Activated naive CD8-positive, alpha-beta T cell treated with anti-CD3 and anti-CD28 coated beads, Interleukin-2, amount 10 ng/mL, durations not matched to agents 7 days and 5 days (primary cell): ENCODE data around the gene SLC22A23. TPM values are rescaled to one million over a fixed set of nuclear protein-coding genes. Genes with fewer than 3 reads are reported as not detected.

Experiments
- ATAC-seq: fragments of 150-1000 bp; cut with Tn5 transposase; one replicate; pipeline ENCODE4 v1.10.0; 2021; ENCODE audit warnings: low read depth, moderate library complexity
- POLR2A ChIA-PET: fragments of 350-600 bp; sonication (Branson Sonifier 250); formaldehyde crosslinking; loops from one replicate; lab custom pipeline; 2021; ENCODE audit warnings: antibody characterized with exemption; lab: Charles Lee
- DNase-seq: peaks from one replicate; pipeline ENCODE4 v3.0.0; 2021
- H3K27ac Mint-ChIP-seq: one replicate; pipeline ENCODE4 v1.8.0; 2022; ENCODE audit warnings: mild to moderate bottlenecking, mixed read lengths
- H3K27me3 Mint-ChIP-seq: one replicate; pipeline ENCODE4 v1.8.0; 2022; ENCODE audit warnings: mild to moderate bottlenecking, moderate library complexity, mixed read lengths
- H3K36me3 Mint-ChIP-seq: one replicate; pipeline ENCODE4 v1.8.0; 2021; ENCODE audit warnings: mild to moderate bottlenecking, mixed read lengths
- H3K4me1 Mint-ChIP-seq: one replicate; pipeline ENCODE4 v1.8.0; 2021; ENCODE audit warnings: mixed read lengths
- H3K4me3 Mint-ChIP-seq: one replicate; pipeline ENCODE4 v1.8.0; 2022; ENCODE audit warnings: mild to moderate bottlenecking, moderate library complexity, mixed read lengths
- H3K9me3 Mint-ChIP-seq: one replicate; pipeline ENCODE4 v1.8.0; 2021; ENCODE audit warnings: mixed read lengths
- total RNA-seq, 2 experiments: library from RNA; stranded (reverse); gene quantifications; one replicate each; pipeline ENCODE4 v1.2.3, GENCODE V29; 2021

SLC22A23 gene, protein sequence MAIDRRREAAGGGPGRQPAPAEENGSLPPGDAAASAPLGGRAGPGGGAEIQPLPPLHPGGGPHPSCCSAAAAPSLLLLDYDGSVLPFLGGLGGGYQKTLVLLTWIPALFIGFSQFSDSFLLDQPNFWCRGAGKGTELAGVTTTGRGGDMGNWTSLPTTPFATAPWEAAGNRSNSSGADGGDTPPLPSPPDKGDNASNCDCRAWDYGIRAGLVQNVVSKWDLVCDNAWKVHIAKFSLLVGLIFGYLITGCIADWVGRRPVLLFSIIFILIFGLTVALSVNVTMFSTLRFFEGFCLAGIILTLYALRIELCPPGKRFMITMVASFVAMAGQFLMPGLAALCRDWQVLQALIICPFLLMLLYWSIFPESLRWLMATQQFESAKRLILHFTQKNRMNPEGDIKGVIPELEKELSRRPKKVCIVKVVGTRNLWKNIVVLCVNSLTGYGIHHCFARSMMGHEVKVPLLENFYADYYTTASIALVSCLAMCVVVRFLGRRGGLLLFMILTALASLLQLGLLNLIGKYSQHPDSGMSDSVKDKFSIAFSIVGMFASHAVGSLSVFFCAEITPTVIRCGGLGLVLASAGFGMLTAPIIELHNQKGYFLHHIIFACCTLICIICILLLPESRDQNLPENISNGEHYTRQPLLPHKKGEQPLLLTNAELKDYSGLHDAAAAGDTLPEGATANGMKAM
- total RNA-seq: 1 to 10 TPM in 1 of 2 experiments, under 1 TPM in 1; 0.82 to 1.2 TPM

DNA sequence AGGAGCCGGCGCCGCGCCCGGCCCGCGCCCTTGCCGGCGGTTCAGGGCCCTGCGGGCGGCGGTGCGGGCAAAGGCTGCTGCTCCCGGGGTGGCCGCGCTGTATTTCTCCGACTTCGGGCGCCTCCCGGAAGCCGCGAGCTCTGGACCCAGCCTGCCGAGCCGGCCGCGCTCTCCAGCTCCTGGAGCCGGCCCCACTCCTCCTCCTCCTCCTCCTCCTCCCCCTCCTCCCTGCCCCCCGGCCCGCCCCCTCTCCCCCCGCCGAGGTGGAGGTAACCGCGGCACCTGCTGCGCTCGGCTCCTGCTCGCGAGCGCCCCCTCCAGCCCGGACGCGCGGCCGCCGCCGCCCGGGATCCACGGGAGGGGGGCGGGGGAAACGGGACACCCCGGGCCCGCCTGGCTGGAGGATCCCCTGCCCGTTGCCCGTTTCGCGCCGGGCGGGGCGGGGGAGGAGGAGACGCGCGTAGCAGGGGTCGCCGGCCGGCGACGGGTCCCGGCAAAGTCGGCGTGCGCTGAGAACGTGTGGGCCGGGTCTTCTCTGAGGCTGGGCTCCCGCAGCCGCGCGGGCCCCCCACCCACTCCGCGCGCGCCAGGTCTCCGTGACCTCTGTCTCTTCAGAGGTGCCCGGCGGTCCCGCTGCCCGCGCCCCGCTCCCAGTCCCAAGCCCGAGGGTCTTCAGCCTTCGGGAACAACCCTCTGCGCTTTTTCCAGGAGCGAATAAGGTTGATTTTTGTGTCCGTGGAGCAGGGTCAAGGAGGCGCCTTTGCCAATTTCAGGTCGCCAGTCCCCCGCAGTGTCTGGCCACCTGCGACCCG is at the start of gene SLC22A23:
SLC22A23 (minus strand) TSS at position 153 of the 812 bp plus-strand sequence. CDS start 491 bp downstream, outside the sequence.
- H3K27ac Mint-ChIP-seq: no peak within 1 kb of the TSS
- H3K36me3 Mint-ChIP-seq: no peaks in the 10 kb centered on the region
- peak; percentile 78 for DNase-seq
- peak; percentile 80 for ATAC-seq
- peak within 1 kb of the TSS; percentile 69 for H3K4me3 Mint-ChIP-seq
- H3K4me1 Mint-ChIP-seq: peaks cover 4% of the 10 kb centered on the region
- POLR2A ChIA-PET: no interaction called here
- H3K27me3 Mint-ChIP-seq: peaks cover 44% of the 10 kb centered on the region
- no peaks in the 10 kb centered on the region for H3K9me3 Mint-ChIP-seq

- Mint-ChIP-seq H3K36me3 (no peaks in the 10 kb centered on the region), H3K4me3 (no peak overlapping the region), H3K27ac (no peak overlapping the region), H3K9me3 (no peaks in the 10 kb centered on the region), H3K4me1 (no peaks in the 10 kb centered on the region), H3K27me3 (peaks cover 23% of the 10 kb centered on the region)
- no peak for ATAC-seq
- no peak for DNase-seq
- POLR2A ChIA-PET: no interaction called here
These were observed 49.4 kb upstream of the SLC22A23 start for GRCh38 chr6:3506200-3506599.

DNA sequence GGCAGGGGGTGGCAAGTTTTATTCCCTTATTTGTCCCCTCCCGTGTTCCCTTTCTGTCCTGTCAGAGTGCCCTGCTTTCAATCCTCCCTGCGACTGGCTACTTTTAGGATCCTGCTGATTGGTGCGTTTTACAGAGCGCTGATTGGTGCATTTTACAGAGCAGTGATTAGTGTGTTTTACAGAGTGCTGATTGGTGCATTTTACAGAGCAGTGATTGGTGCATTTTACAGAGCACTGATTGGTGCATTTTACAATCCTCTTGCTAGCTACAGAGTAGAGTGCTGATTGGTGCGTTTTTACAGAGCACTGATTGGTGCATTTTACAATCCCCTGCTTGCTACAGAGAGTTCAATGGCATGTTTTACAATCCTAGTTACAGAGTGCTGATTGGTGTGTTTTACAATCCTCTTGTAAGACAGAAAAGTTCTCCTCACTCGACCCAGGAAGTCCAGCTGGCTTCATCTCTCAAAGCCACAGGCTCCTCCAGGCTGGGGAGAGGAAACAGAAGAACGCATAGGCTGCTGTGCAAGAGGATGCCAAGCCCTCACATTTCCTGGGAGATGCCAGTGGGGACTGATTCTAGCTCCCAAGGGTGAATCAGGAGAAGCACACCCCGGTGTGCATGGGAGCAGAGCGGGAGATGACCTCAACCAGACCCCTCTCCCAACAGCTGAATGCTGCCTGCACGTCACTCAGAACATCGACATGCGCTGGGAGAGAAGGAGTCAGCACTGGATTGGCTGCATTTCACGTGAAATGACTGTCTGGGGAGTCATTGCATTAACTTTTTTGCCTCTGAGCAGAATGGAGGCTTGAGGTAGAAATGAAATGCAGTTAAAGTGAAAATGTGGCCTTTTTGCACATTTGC is 48.3 kb upstream of the SLC22A23 start:
- Mint-ChIP-seq H3K4me3 (no peak overlapping the region), H3K27ac (no peak overlapping the region), H3K4me1 (no peaks in the 10 kb centered on the region), H3K27me3 (peaks cover 21% of the 10 kb centered on the region), H3K36me3 (no peaks in the 10 kb centered on the region), H3K9me3 (no peaks in the 10 kb centered on the region)
- DNase-seq (no peak), ATAC-seq (no peak)
- POLR2A ChIA-PET: no interaction called here

DNA sequence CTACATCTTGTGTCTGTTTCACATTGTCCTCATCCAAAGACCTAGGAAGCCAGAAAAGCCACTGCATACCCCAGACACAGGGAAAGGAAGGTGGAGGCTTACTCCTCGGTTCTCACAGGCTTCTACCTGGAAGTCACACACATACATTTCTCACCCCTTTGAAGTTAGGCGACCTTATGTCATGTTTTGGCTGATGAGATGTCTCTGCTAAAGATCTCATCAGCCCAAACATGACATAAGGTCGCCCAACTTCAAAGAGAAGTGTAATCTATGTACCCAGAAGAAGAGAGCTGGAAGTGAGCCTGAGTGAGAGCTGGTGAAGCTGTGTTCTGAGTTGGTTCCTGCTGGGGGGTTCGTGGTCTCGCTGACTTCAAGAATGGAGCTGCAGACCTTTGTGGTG is 47.5 kb upstream of the SLC22A23 start:
- H3K9me3 Mint-ChIP-seq: no peaks in the 10 kb centered on the region
- POLR2A ChIA-PET: no interaction called here
- ATAC-seq (no peak), DNase-seq (no peak)
- peaks cover 18% of the 10 kb centered on the region for H3K27me3 Mint-ChIP-seq
- H3K4me3 Mint-ChIP-seq: no peak overlapping the region
- no peaks in the 10 kb centered on the region for H3K4me1 Mint-ChIP-seq
- H3K27ac Mint-ChIP-seq: no peak overlapping the region
- H3K36me3 Mint-ChIP-seq: no peaks in the 10 kb centered on the region

DNA sequence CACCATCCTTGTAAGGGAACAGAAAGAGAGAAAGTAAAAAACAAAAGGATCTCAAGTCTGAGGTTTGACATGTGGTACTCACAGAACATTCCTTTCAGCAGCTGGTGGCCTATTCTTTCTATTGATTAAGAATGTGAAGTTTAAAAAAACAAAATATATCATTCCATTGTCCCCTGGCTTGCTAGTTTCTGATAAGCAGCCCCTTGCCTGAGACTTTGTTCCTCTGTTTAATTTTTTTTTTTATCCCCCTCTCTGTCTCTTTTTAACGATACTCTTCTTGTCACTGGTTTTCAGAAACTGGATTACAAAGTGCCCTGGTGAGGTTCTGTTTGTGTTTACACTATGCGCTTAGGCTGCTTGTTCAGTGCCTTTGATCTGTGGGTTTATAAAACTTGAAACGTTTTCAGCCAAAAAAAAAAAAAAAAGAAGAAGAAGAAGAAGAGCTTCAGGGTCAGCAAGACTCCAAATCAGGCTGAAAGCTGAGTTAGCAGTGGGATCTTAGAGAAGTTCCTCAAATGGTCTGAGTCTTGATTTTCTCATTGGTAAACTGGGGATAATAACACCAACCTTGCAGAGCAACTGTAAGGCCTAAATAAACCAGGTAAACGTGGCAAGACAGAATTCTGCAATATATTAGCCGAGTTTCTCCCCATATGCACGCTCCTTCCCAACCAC is 45.1 kb upstream of the SLC22A23 start:
- H3K36me3 Mint-ChIP-seq: no peaks in the 10 kb centered on the region
- H3K27me3 Mint-ChIP-seq: peaks cover 8% of the 10 kb centered on the region
- ATAC-seq (no peak), DNase-seq (no peak)
- H3K9me3 Mint-ChIP-seq: no peaks in the 10 kb centered on the region
- no peaks in the 10 kb centered on the region for H3K4me1 Mint-ChIP-seq
- H3K4me3 Mint-ChIP-seq: no peak overlapping the region
- POLR2A ChIA-PET: no interaction called here
- no peak overlapping the region for H3K27ac Mint-ChIP-seq

DNA sequence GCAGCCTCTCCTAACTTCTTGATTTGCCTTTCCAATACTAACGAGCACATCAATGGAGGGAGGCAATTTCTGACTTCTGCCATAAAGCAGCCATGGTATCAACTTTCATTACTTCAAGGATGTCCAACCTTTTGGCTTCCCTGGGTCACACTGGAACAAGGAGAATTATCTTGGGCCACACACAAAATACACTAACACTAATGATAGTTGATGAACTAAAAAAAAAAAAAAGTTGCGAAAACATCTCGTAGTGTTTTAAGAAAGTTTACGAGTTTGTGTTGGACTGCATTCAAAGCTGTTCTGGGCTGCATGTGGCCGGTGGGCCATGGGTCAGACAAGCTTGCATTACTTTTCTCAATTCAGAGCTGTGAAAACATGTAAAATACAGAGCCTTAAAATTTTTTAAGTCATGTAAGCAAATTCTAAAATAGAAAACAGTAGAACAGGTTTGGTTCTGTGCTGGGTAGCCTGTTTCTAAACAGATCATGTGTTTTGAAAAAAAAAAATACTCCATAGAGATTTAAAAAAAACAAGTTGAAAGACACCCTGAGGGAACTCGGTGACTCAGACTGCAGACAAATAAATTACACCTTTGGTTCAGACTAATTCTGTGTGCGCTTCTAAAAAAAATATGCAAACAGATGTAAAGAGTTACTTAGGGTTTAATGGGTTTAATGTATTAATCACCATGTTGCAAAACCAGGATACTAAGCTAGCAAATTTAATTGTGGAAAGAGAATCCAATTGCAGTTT is 43.6 kb upstream of the SLC22A23 start:
- H3K4me1 Mint-ChIP-seq: no peaks in the 10 kb centered on the region
- no peaks in the 10 kb centered on the region for H3K36me3 Mint-ChIP-seq
- no peak for DNase-seq
- no peak overlapping the region for H3K27ac Mint-ChIP-seq
- H3K9me3 Mint-ChIP-seq: no peaks in the 10 kb centered on the region
- POLR2A ChIA-PET: no interaction called here
- ATAC-seq: no peak
- no peak overlapping the region for H3K4me3 Mint-ChIP-seq
- peaks cover 8% of the 10 kb centered on the region for H3K27me3 Mint-ChIP-seq

GRCh38 chr6:3499603-3500002 is 42.8 kb upstream of the SLC22A23 start:
- Mint-ChIP-seq H3K4me1 (no peaks in the 10 kb centered on the region), H3K36me3 (no peaks in the 10 kb centered on the region), H3K27ac (no peak overlapping the region), H3K27me3 (peaks cover 4% of the 10 kb centered on the region), H3K4me3 (no peak overlapping the region), H3K9me3 (no peaks in the 10 kb centered on the region)
- DNase-seq: no peak
- POLR2A ChIA-PET: no interaction called here
- ATAC-seq: no peak

- Mint-ChIP-seq H3K4me1 (no peaks in the 10 kb centered on the region), H3K9me3 (no peaks in the 10 kb centered on the region), H3K36me3 (no peaks in the 10 kb centered on the region), H3K27me3 (peaks cover 5% of the 10 kb centered on the region), H3K27ac (no peak overlapping the region), H3K4me3 (no peak overlapping the region)
- POLR2A ChIA-PET: no interaction called here
- DNase-seq: no peak
- ATAC-seq: no peak
These were observed 39.5 kb upstream of the SLC22A23 start for GRCh38 chr6:3496395-3496794.

DNA sequence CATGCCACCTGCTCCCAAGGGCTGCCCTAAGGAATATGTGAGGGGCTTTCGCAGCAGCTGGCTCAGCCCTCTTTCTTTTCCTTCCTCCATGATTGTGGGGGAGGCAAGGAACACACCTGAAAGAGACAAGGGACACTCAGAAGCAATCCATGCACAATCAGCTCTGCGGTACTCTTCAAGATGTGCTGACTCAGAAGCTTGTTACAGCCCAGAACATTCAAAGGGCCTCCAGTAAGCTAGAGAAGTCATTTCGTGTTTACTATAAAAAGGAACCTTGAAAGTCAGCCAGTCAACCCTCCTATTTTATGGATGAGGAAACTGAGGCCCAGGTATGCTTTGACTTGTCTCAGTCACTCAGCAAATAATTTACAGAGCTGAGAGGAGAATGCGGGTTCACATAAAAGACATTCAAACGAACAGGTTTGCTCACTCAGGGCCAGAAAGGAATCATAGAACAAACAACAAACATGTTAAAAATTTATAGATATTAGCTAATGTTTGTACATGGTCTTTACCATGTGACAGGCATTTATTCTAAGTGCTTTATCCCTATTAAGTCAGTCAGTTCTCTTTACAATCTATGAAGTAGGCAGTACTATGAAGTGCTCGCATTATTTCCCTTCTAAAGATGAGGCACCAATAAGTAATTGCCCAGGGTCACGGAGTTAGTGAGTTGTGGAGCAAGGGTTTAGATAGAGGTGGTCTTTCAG is 37.7 kb upstream of the SLC22A23 start:
- POLR2A ChIA-PET: no interaction called here
- Mint-ChIP-seq H3K36me3 (no peaks in the 10 kb centered on the region), H3K4me1 (no peaks in the 10 kb centered on the region), H3K27ac (no peak overlapping the region), H3K27me3 (peaks cover 5% of the 10 kb centered on the region), H3K9me3 (no peaks in the 10 kb centered on the region), H3K4me3 (no peak overlapping the region)
- no peak for DNase-seq
- no peak for ATAC-seq

- no peak for DNase-seq
- no peak overlapping the region for H3K27ac Mint-ChIP-seq
- POLR2A ChIA-PET: no interaction called here
- no peak for ATAC-seq
- H3K4me1 Mint-ChIP-seq: peaks cover 3% of the 10 kb centered on the region
- H3K36me3 Mint-ChIP-seq: no peaks in the 10 kb centered on the region
- H3K9me3 Mint-ChIP-seq: no peaks in the 10 kb centered on the region
- peaks cover 4% of the 10 kb centered on the region for H3K27me3 Mint-ChIP-seq
- no peak overlapping the region for H3K4me3 Mint-ChIP-seq
These were observed 33.8 kb upstream of the SLC22A23 start for GRCh38 chr6:3490625-3490980.

- peaks cover 4% of the 10 kb centered on the region for H3K27me3 Mint-ChIP-seq
- H3K27ac Mint-ChIP-seq: no peak overlapping the region
- POLR2A ChIA-PET: no interaction called here
- H3K9me3 Mint-ChIP-seq: no peaks in the 10 kb centered on the region
- DNase-seq (no peak), ATAC-seq (no peak)
- peaks cover 3% of the 10 kb centered on the region for H3K4me1 Mint-ChIP-seq
- no peaks in the 10 kb centered on the region for H3K36me3 Mint-ChIP-seq
- no peak overlapping the region for H3K4me3 Mint-ChIP-seq
These were observed 33.2 kb upstream of the SLC22A23 start for GRCh38 chr6:3489961-3490624.
